Measurements from ENCODE around the gene C16orf92.

C16orf92 gene

DNA sequence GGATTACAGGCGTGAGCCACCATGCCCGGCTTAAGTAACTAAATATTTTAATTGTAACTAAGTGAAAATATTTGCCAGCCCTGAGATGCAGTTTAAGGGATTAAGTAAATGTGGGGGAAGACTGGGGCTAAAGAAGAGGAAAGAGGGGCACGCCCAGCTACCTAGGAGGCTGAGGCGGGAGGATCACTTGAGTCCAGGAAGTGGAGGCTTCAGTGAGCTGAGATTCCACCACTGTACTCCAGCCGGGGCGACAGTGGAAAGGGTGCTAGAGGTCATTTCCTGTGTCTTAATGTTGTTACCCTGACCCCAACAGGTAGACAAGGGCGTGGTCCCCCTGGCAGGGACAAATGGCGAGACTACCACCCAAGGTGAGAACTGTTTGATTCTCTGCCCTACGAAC is 45.3 kb downstream of the C16orf92 start:
- TF ChIP-seq, protein P1, sequence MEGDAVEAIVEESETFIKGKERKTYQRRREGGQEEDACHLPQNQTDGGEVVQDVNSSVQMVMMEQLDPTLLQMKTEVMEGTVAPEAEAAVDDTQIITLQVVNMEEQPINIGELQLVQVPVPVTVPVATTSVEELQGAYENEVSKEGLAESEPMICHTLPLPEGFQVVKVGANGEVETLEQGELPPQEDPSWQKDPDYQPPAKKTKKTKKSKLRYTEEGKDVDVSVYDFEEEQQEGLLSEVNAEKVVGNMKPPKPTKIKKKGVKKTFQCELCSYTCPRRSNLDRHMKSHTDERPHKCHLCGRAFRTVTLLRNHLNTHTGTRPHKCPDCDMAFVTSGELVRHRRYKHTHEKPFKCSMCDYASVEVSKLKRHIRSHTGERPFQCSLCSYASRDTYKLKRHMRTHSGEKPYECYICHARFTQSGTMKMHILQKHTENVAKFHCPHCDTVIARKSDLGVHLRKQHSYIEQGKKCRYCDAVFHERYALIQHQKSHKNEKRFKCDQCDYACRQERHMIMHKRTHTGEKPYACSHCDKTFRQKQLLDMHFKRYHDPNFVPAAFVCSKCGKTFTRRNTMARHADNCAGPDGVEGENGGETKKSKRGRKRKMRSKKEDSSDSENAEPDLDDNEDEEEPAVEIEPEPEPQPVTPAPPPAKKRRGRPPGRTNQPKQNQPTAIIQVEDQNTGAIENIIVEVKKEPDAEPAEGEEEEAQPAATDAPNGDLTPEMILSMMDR (IDR thresholded peaks at IDR 0.05): no peak
- H3K4me1 ChIP-seq: peaks cover 37% of the 10 kb centered on the region

DNA sequence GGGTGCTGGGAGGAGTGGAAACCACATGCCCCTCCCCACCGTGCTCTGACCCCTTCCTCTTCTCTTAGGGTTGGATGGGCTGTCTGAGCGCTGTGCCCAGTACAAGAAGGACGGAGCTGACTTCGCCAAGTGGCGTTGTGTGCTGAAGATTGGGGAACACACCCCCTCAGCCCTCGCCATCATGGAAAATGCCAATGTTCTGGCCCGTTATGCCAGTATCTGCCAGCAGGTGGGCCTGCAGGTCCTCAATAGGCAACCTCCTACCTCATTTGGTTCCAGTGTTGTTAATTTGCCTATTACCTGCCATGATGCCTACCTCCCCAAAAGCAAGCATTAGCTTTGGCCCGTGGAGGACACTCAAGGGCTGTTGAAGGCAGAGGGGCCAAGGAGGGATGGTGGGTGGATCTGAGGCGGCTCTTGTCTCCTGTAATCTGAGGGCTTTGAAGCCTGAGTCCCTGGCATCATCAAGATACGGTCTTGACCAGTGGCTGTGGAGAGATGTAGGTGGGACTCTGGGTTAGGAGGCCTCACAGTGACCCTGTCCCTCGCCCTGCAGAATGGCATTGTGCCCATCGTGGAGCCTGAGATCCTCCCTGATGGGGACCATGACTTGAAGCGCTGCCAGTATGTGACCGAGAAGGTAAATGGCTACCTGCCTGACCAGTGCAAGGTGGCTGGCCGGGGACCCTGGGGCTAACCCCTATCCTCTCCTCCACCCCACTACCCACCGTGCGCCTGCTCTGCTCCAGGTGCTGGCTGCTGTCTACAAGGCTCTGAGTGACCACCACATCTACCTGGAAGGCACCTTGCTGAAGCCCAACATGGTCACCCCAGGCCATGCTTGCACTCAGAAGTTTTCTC is 46.0 kb downstream of the C16orf92 start:
- H3K27ac ChIP-seq: peak overlapping the region; percentile 24
- H3K4me1 ChIP-seq: peaks cover 32% of the 10 kb centered on the region
- H2AFZ ChIP-seq: no peak overlapping the region
- TF ChIP-seq, protein P1 (IDR thresholded peaks at IDR 0.05): peak; percentile 55
- H3K79me2 ChIP-seq: peaks cover 36% of the 10 kb centered on the region
- peak overlapping the region; percentile 23 for H3K4me3 ChIP-seq (ENCODE audit: low read depth, low read length)
- no peak overlapping the region for H3K9ac ChIP-seq
- peaks cover 5% of the 10 kb centered on the region for H3K36me3 ChIP-seq (ENCODE audit: control insufficient read depth, insufficient read depth, low read length)
- no peaks in the 10 kb centered on the region for H3K9me3 ChIP-seq (ENCODE audit: control insufficient read depth, low read length)
- H3K27me3 ChIP-seq (ENCODE audit: control insufficient read depth, insufficient read depth, low read length): no peaks in the 10 kb centered on the region
- H3K4me2 ChIP-seq (ENCODE audit: low read length): peak overlapping the region; percentile 52

More for the DNA sequence above, 45.3 kb downstream of the C16orf92 start:
- Histone ChIP-seq H2AFZ (no peak overlapping the region), H3K27me3 (ENCODE audit: control insufficient read depth, insufficient read depth, low read length) (no peaks in the 10 kb centered on the region), H3K79me2 (peaks cover 37% of the 10 kb centered on the region), H3K27ac (peak overlapping the region; percentile 24), H3K9me3 (ENCODE audit: control insufficient read depth, low read length) (no peaks in the 10 kb centered on the region), H3K9ac (no peak overlapping the region), H3K36me3 (ENCODE audit: control insufficient read depth, insufficient read depth, low read length) (peaks cover 5% of the 10 kb centered on the region), H3K4me2 (ENCODE audit: low read length) (peak overlapping the region; percentile 52), H3K4me3 (ENCODE audit: low read depth, low read length) (no peak overlapping the region)

DNA sequence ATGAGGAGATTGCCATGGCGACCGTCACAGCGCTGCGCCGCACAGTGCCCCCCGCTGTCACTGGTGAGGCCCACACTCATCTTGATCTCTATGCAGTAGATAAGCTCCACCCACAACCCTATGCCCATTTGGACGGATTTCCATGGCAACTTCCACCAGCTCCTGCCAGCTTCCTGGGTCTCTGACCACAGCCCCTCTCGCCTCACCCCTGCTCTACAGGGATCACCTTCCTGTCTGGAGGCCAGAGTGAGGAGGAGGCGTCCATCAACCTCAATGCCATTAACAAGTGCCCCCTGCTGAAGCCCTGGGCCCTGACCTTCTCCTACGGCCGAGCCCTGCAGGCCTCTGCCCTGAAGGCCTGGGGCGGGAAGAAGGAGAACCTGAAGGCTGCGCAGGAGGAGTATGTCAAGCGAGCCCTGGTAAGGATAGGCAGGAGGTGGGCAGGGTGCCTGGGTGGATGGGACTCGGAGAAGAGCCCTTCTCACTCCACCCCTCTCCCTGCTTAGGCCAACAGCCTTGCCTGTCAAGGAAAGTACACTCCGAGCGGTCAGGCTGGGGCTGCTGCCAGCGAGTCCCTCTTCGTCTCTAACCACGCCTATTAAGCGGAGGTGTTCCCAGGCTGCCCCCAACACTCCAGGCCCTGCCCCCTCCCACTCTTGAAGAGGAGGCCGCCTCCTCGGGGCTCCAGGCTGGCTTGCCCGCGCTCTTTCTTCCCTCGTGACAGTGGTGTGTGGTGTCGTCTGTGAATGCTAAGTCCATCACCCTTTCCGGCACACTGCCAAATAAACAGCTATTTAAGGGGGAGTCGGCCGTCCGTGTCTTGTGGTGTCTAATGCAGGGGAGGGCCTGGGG is 46.8 kb downstream of the C16orf92 start:
- Histone ChIP-seq H2AFZ (no peak overlapping the region), H3K27ac (no peak overlapping the region), H3K4me3 (ENCODE audit: low read depth, low read length) (peak overlapping the region; percentile 23), H3K9ac (no peak overlapping the region), H3K36me3 (ENCODE audit: control insufficient read depth, insufficient read depth, low read length) (peaks cover 5% of the 10 kb centered on the region), H3K79me2 (peaks cover 37% of the 10 kb centered on the region), H3K4me2 (ENCODE audit: low read length) (peak overlapping the region; percentile 52), H3K9me3 (ENCODE audit: control insufficient read depth, low read length) (no peaks in the 10 kb centered on the region), H3K27me3 (ENCODE audit: control insufficient read depth, insufficient read depth, low read length) (no peaks in the 10 kb centered on the region), H3K4me1 (peaks cover 27% of the 10 kb centered on the region)
- TF ChIP-seq, protein P1 (IDR thresholded peaks at IDR 0.05): no peak

DNA sequence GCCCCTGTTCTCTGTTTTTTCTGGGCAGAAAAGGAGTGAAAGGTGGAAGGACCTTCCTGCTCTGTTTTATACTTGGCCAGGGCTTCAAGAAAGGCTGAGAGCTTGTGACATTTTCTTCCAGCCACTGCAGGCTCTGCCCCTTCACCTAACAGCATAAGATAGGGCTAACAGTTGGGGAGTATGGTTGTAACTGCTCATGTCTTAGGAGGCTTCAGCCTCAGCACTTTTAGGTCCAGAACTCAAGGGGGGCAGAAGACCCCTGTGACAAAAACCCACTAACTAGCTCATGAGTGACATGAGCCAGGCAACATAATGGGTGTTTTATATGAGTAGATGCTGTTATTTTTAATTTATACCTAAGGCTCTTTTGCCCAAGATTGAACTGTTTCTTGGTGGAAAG is 47.5 kb downstream of the C16orf92 start:
- Histone ChIP-seq H2AFZ (no peak overlapping the region), H3K4me1 (peaks cover 27% of the 10 kb centered on the region), H3K9ac (no peak overlapping the region), H3K27me3 (ENCODE audit: control insufficient read depth, insufficient read depth, low read length) (no peaks in the 10 kb centered on the region), H3K79me2 (peaks cover 44% of the 10 kb centered on the region), H3K36me3 (ENCODE audit: control insufficient read depth, insufficient read depth, low read length) (peaks cover 5% of the 10 kb centered on the region), H3K9me3 (ENCODE audit: control insufficient read depth, low read length) (no peaks in the 10 kb centered on the region), H3K4me3 (ENCODE audit: low read depth, low read length) (no peak overlapping the region), H3K4me2 (ENCODE audit: low read length) (peak overlapping the region; percentile 33), H3K27ac (no peak overlapping the region)
- TF ChIP-seq, protein P1 (IDR thresholded peaks at IDR 0.05): no peak
